HepG2 (cell line): ENCODE data around the gene ITIH3. TPM values are rescaled to one million over a fixed set of nuclear protein-coding genes. Genes with fewer than 3 reads are reported as not detected.

Source experiments
- LCORL ChIP-seq, 2 experiments: fragments of 450-650 bp in 1 of 2; sonication (generic) in 1 of 2; formaldehyde crosslinking in 1 of 2; IDR thresholded peaks; 2 replicates each; pipeline versions ENCODE4 v1.5.0 to v1.6.1; 2017 to 2020; ENCODE audit warnings: antibody characterized with exemption in 1 of 2, missing genetic modification reagents in 1 of 2
- MED8 ChIP-seq: sonication (generic); formaldehyde crosslinking; IDR thresholded peaks from 2 replicates; pipeline ENCODE4 v1.8.1; 2023; ENCODE audit warnings: mild to moderate bottlenecking, missing genetic modification reagents; ENCODE audit not compliant: insufficient replicate concordance
- SOX13 ChIP-seq, 3 experiments: fragments of 450-650 bp in 1 of 3; sonication (generic) in 1 of 3; formaldehyde crosslinking in 1 of 3; IDR thresholded peaks in 2 of 3; conservative IDR thresholded peaks in 1 of 3; 2 replicates each; pipeline versions ENCODE4 v1.5.0 to v1.6.1; 2016 to 2020; ENCODE audit warnings: antibody characterized with exemption in 1 of 3, mild to moderate bottlenecking in 1 of 3, missing compliant biosample characterization in 1 of 3, missing genetic modification reagents in 1 of 3, moderate library complexity in 1 of 3
- SOX5 ChIP-seq: IDR thresholded peaks from 2 replicates; pipeline ENCODE4 v1.6.1; 2016; ENCODE audit warnings: borderline replicate concordance
- TEAD3 ChIP-seq: optimal IDR thresholded peaks from 2 replicates; pipeline ENCODE3; 2016; ENCODE audit warnings: borderline replicate concordance
- XRCC5 ChIP-seq: fragments of 200-400 bp; formaldehyde crosslinking; optimal IDR thresholded peaks from 2 replicates; pipeline ENCODE3; 2017; ENCODE audit warnings: mild to moderate bottlenecking, low read length
- ZNF138 ChIP-seq: sonication (generic); formaldehyde crosslinking; IDR thresholded peaks from 2 replicates; pipeline ENCODE4 v1.5.0; 2020; ENCODE audit warnings: mild to moderate bottlenecking, low read depth, missing genetic modification reagents
- ZNF430 ChIP-seq: sonication (generic); formaldehyde crosslinking; IDR thresholded peaks from 2 replicates; pipeline ENCODE4 v1.9.0; 2021; ENCODE audit warnings: mild to moderate bottlenecking, missing genetic modification reagents
- ZNF556 ChIP-seq: sonication (generic); formaldehyde crosslinking; IDR thresholded peaks from 2 replicates; pipeline ENCODE4 v1.4.0; 2020; ENCODE audit warnings: mild to moderate bottlenecking, missing genetic modification reagents, borderline replicate concordance
- polyA plus RNA-seq, 8 experiments: library from polyadenylated mRNA; depleted of rRNA in 3 of 8; stranded (reverse) in 7 of 8; unstranded in 1 of 8; fragments of >200 nt; fragmentation: Illumina TruSeq in 4 of 8; extraction: Trizol in 4 of 8; gene quantifications; 2 replicates each; pipeline versions ENCODE4 v1.2.1 to v1.2.3, GENCODE V29; 2011 to 2016; ENCODE audit warnings: low read depth in 4 of 8, missing spikeins in 1 of 8, mixed read lengths in 1 of 8; ENCODE audit not compliant: insufficient read depth in 1 of 8
- total RNA-seq, 5 experiments: library from RNA; depleted of rRNA; stranded (reverse); fragments of >200 nt; fragmentation: Illumina TruSeq; extraction: Trizol; gene quantifications; 2 replicates each; pipeline ENCODE4 v1.2.3, GENCODE V29; 2016; ENCODE audit warnings: low read depth in 1 of 5
- TF ChIP-seq, protein P1 (sequence below), 2 experiments: sonication (generic) in 1 of 2; formaldehyde crosslinking in 1 of 2; IDR thresholded peaks; 2 replicates each; pipeline versions ENCODE4 v1.5.1 to v1.6.1; 2011 to 2020; ENCODE audit warnings: borderline replicate concordance in 1 of 2, low read depth in 1 of 2, low read length in 1 of 2, mild to moderate bottlenecking in 1 of 2, missing genetic modification reagents in 1 of 2, moderate library complexity in 1 of 2
- TF ChIP-seq, protein P2 (sequence below): sonication (generic); formaldehyde crosslinking; IDR thresholded peaks from 2 replicates; pipeline ENCODE4 v1.4.0; 2020; ENCODE audit warnings: missing genetic modification reagents, borderline replicate concordance
- TF ChIP-seq, protein P3 (sequence below): sonication (generic); formaldehyde crosslinking; IDR thresholded peaks from 2 replicates; pipeline ENCODE4 v1.5.0; 2020; ENCODE audit warnings: missing genetic modification reagents
- TF ChIP-seq, protein P4 (sequence below): sonication (generic); formaldehyde crosslinking; IDR thresholded peaks from 2 replicates; pipeline ENCODE4 v1.4.0; 2020; ENCODE audit warnings: mild to moderate bottlenecking, missing genetic modification reagents
- TF ChIP-seq, protein P5 (sequence below): IDR thresholded peaks from 2 replicates; pipeline ENCODE4 v1.6.1; 2016; ENCODE audit warnings: low read depth, borderline replicate concordance
- TF ChIP-seq, protein P6 (sequence below), 2 experiments: sonication (generic) in 1 of 2; formaldehyde crosslinking in 1 of 2; IDR thresholded peaks; 2 replicates each; pipeline versions ENCODE4 v1.4.0 to v1.6.1; 2018 to 2020; ENCODE audit warnings: missing genetic modification reagents in 2 of 2, borderline replicate concordance in 1 of 2, low read depth in 1 of 2, mild to moderate bottlenecking in 1 of 2, missing biosample characterization in 1 of 2

The ITIH3 gene
- total and polyA plus RNA-seq, 2 of the 13 experiments (the other 11 are each of a cell fraction or from before 2014, with no cell fraction given) = 105 to 632 TPM

DNA sequence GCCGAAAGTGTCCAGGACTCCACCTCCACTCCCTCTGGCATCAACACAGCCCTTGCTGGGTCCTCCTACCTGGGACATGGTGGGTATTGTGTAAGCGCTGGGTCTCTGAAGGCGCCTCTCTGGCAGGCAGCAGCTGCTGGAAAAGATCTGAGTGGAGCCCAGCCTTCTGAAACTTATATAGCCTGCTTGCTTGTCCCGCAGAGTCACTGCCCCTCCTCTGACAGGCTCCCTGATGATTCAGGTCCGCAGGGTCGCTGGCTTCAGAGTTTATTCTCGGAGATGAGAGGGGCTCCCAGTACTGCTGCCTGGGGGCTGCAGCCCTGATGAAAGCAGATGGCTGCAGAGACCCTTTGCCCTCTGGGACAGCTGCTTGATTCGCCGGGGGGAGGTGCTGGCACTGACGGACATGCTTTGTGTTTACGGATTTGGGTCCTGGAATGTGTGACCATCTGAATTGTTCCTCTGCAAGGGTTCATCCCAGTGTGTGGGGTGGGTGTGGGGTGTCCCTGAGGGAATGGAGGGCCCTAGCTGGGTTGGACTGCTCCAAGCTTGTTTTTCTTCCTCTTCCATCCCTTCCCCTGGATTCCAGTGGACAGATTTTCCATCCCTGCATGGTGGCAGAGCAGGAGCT is 40.4 kb downstream of the ITIH3 start, which contains the start of gene MUSTN1 (continued):
- TF ChIP-seq, protein P1, sequence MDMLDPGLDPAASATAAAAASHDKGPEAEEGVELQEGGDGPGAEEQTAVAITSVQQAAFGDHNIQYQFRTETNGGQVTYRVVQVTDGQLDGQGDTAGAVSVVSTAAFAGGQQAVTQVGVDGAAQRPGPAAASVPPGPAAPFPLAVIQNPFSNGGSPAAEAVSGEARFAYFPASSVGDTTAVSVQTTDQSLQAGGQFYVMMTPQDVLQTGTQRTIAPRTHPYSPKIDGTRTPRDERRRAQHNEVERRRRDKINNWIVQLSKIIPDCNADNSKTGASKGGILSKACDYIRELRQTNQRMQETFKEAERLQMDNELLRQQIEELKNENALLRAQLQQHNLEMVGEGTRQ (IDR thresholded peaks at IDR 0.05; ENCODE audit: low read depth, low read length) = no peak
- TF ChIP-seq, protein P1 (CRISPR knock-in tag; IDR thresholded peaks at IDR 0.05; ENCODE audit: borderline replicate concordance) = no peak
- TF ChIP-seq XRCC5 (peak; percentile 16), MED8 (peak; percentile 21), TEAD3 (CRISPR knock-in tag) (peak; percentile 67), SOX5 (CRISPR knock-in tag) (0 out of 2 replicates have a peak, but pooled peaks have one; percentile 15), ZNF138 (CRISPR knock-in tag) (no peak), ZNF430 (CRISPR knock-in tag) (0 out of 2 replicates have a peak, but pooled peaks have one; percentile 55), SOX13 (IDR thresholded peaks at IDR 0.05) (no peak), SOX13 (CRISPR knock-in tag; conservative IDR thresholded peaks at IDR 0.05 in 1 of 2, IDR thresholded peaks at IDR 0.05 in 1 of 2) (0 out of 4 replicates have a peak, but pooled peaks of 1 of the 2 experiments have one; percentile 24), ZNF556 (CRISPR knock-in tag) (no peak), LCORL (IDR thresholded peaks at IDR 0.05) (no peak), LCORL (CRISPR knock-in tag; IDR thresholded peaks at IDR 0.05) (0 out of 2 replicates have a peak, but pooled peaks have one; percentile 11)
- TF ChIP-seq, protein P2, sequence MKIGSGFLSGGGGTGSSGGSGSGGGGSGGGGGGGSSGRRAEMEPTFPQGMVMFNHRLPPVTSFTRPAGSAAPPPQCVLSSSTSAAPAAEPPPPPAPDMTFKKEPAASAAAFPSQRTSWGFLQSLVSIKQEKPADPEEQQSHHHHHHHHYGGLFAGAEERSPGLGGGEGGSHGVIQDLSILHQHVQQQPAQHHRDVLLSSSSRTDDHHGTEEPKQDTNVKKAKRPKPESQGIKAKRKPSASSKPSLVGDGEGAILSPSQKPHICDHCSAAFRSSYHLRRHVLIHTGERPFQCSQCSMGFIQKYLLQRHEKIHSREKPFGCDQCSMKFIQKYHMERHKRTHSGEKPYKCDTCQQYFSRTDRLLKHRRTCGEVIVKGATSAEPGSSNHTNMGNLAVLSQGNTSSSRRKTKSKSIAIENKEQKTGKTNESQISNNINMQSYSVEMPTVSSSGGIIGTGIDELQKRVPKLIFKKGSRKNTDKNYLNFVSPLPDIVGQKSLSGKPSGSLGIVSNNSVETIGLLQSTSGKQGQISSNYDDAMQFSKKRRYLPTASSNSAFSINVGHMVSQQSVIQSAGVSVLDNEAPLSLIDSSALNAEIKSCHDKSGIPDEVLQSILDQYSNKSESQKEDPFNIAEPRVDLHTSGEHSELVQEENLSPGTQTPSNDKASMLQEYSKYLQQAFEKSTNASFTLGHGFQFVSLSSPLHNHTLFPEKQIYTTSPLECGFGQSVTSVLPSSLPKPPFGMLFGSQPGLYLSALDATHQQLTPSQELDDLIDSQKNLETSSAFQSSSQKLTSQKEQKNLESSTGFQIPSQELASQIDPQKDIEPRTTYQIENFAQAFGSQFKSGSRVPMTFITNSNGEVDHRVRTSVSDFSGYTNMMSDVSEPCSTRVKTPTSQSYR (CRISPR knock-in tag) = peak; percentile 38; the same call in 1 of the 2 replicates
- TF ChIP-seq, protein P3, sequence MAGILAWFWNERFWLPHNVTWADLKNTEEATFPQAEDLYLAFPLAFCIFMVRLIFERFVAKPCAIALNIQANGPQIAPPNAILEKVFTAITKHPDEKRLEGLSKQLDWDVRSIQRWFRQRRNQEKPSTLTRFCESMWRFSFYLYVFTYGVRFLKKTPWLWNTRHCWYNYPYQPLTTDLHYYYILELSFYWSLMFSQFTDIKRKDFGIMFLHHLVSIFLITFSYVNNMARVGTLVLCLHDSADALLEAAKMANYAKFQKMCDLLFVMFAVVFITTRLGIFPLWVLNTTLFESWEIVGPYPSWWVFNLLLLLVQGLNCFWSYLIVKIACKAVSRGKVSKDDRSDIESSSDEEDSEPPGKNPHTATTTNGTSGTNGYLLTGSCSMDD (CRISPR knock-in tag) = no peak
- TF ChIP-seq, protein P4, sequence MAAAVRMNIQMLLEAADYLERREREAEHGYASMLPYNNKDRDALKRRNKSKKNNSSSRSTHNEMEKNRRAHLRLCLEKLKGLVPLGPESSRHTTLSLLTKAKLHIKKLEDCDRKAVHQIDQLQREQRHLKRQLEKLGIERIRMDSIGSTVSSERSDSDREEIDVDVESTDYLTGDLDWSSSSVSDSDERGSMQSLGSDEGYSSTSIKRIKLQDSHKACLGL (CRISPR knock-in tag) = 0 out of 2 replicates have a peak, but pooled peaks have one; percentile 49
- TF ChIP-seq, protein P5, sequence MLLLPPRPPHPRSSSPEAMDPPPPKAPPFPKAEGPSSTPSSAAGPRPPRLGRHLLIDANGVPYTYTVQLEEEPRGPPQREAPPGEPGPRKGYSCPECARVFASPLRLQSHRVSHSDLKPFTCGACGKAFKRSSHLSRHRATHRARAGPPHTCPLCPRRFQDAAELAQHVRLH (CRISPR knock-in tag) = 0 out of 2 replicates have a peak, but pooled peaks have one; percentile 9
- TF ChIP-seq, protein P6, sequence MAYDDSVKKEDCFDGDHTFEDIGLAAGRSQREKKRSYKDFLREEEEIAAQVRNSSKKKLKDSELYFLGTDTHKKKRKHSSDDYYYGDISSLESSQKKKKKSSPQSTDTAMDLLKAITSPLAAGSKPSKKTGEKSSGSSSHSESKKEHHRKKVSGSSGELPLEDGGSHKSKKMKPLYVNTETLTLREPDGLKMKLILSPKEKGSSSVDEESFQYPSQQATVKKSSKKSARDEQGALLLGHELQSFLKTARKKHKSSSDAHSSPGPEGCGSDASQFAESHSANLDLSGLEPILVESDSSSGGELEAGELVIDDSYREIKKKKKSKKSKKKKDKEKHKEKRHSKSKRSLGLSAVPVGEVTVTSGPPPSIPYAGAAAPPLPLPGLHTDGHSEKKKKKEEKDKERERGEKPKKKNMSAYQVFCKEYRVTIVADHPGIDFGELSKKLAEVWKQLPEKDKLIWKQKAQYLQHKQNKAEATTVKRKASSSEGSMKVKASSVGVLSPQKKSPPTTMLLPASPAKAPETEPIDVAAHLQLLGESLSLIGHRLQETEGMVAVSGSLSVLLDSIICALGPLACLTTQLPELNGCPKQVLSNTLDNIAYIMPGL (CRISPR knock-in tag; IDR thresholded peaks at IDR 0.05; ENCODE audit: borderline replicate concordance in 1 of 2, low read depth in 1 of 2) = no peak
